GM19043 (cell line): Measurements from ENCODE around the gene HLX.

Experiments
- ATAC-seq: cut with Tn5 transposase; IDR thresholded peaks from one replicate; pipeline ENCODE4 v1.9.1; 2021; ENCODE audit warnings: low read depth; ENCODE audit not compliant: unreplicated experiment

The HLX gene

GRCh38 chr1:220922951-220923350 lies 43.7 kb downstream of the HLX start:
- no peak for ATAC-seq

GRCh38 chr1:220924331-220924970 lies 45.2 kb downstream of the HLX start:
- ATAC-seq: no peak

- no peak for ATAC-seq
These were observed 46.5 kb downstream of the HLX start for GRCh38 chr1:220925707-220926106.

GRCh38 chr1:220926146-220926545 lies 46.9 kb downstream of the HLX start:
- no peak for ATAC-seq

GRCh38 chr1:220927442-220927841 lies 48.2 kb downstream of the HLX start:
- ATAC-seq: no peak

- ATAC-seq: no peak
These were observed 49.1 kb downstream of the HLX start for GRCh38 chr1:220928320-220928719.

- no peak for ATAC-seq
These were observed 49.6 kb downstream of the HLX start for GRCh38 chr1:220928725-220929300.

- ATAC-seq: no peak
These were observed 50.1 kb downstream of the HLX start for GRCh38 chr1:220929304-220929703.
